H1 (cell line): ENCODE measurements around the gene IGFBP4. TPM values are rescaled to one million over a fixed set of nuclear protein-coding genes. Genes with fewer than 3 reads are reported as not detected.

Experiments
- ASH2L ChIP-seq: fragments of 200-600, 300-600 bp; sonication (generic); IDR thresholded peaks from one replicate; pipeline ENCODE4 v1.7.1; 2017; ENCODE audit warnings: low read length
- BCL11A ChIP-seq, 2 experiments: IDR thresholded peaks; one replicate each; pipeline ENCODE4 v1.6.1; 2011; ENCODE audit warnings: low read depth in 2 of 2, low read length in 2 of 2, mild to moderate bottlenecking in 2 of 2
- BRCA1 ChIP-seq: IDR thresholded peaks from 2 replicates; pipeline ENCODE4 v1.6.1; 2012; ENCODE audit warnings: low read depth, low read length, improper control_type of control experiment
- CHD2 ChIP-seq: IDR thresholded peaks from 2 replicates; pipeline ENCODE4 v1.6.1; 2012; ENCODE audit warnings: low read length, improper control_type of control experiment
- EGR1 ChIP-seq: IDR thresholded peaks from 2 replicates; pipeline ENCODE4 v1.6.1; 2011; ENCODE audit warnings: low read depth, low read length, borderline replicate concordance
- EP300 ChIP-seq, 2 experiments: IDR thresholded peaks; 1 replicate in 1 of 2; 2 replicates in 1 of 2; pipeline ENCODE4 v1.6.1; 2011 to 2012; ENCODE audit warnings: low read depth in 2 of 2, low read length in 2 of 2, mild to moderate bottlenecking in 2 of 2, borderline replicate concordance in 1 of 2, inconsistent platforms in 1 of 2, moderate library complexity in 1 of 2
- EZH2 ChIP-seq: fragments of 200-600 bp; sonication (generic); IDR thresholded peaks from 2 replicates; pipeline ENCODE4 v1.7.1; 2012; ENCODE audit warnings: low read depth, mild to moderate bottlenecking, moderate library complexity, low read length, inconsistent platforms; ENCODE audit not compliant: severe bottlenecking
- HDAC2 ChIP-seq, 2 experiments: fragments of 300-600 bp in 1 of 2; sonication (generic) in 1 of 2; IDR thresholded peaks; 2 replicates each; pipeline ENCODE4 v1.6.1; 2011 to 2012; ENCODE audit warnings: low read depth in 2 of 2, low read length in 2 of 2, mild to moderate bottlenecking in 2 of 2, moderate library complexity in 2 of 2, borderline replicate concordance in 1 of 2, inconsistent platforms in 1 of 2
- KDM1A ChIP-seq: fragments of 200-600, 300-600 bp; sonication (generic); IDR thresholded peaks from 2 replicates; pipeline ENCODE4 v1.7.1; 2016; ENCODE audit warnings: mild to moderate bottlenecking, low read length, borderline replicate concordance
- POLR2AphosphoS5 ChIP-seq: IDR thresholded peaks from 2 replicates; pipeline ENCODE4 v1.6.1; 2011; ENCODE audit warnings: low read depth, low read length
- RAD21 ChIP-seq, 2 experiments: IDR thresholded peaks in 1 of 2; conservative IDR thresholded peaks in 1 of 2; 2 replicates each; pipeline ENCODE4 v1.6.1; 2011; ENCODE audit warnings: low read depth in 2 of 2, low read length in 2 of 2, improper control_type of control experiment in 1 of 2, inconsistent platforms in 1 of 2, mild to moderate bottlenecking in 1 of 2, moderate library complexity in 1 of 2
- RBBP5 ChIP-seq: IDR thresholded peaks from 2 replicates; pipeline ENCODE4 v1.7.1; 2012; ENCODE audit warnings: low read depth, mild to moderate bottlenecking, inconsistent platforms, low read length, moderate library complexity, borderline replicate concordance
- SIN3A ChIP-seq, 2 experiments: IDR thresholded peaks in 1 of 2; conservative IDR thresholded peaks in 1 of 2; 2 replicates each; pipeline ENCODE4 v1.6.1; 2011 to 2012; ENCODE audit warnings: low read length in 2 of 2, improper control_type of control experiment in 1 of 2, low read depth in 1 of 2, mild to moderate bottlenecking in 1 of 2
- SP1 ChIP-seq: IDR thresholded peaks from 2 replicates; pipeline ENCODE4 v1.6.1; 2011; ENCODE audit warnings: low read depth, low read length
- TAF1 ChIP-seq: IDR thresholded peaks from 2 replicates; pipeline ENCODE4 v1.6.1; 2011; ENCODE audit warnings: mild to moderate bottlenecking, low read depth, low read length
- TEAD4 ChIP-seq: IDR thresholded peaks from 2 replicates; pipeline ENCODE4 v1.6.1; 2012; ENCODE audit warnings: low read depth, low read length, inconsistent platforms, mixed read lengths
- YY1 ChIP-seq: IDR thresholded peaks from 2 replicates; pipeline ENCODE4 v1.6.1; 2011; ENCODE audit warnings: low read depth, mild to moderate bottlenecking, low read length
- polyA plus RNA-seq, 7 experiments: library from polyadenylated mRNA; depleted of rRNA in 3 of 7; stranded (reverse) in 5 of 7; unstranded in 2 of 7; fragments of >200 nt in 5 of 7; fragments of 200-250 nt in 2 of 7; gene quantifications; 1 replicate in 5 of 7; 2 replicates in 1 of 7; 4 replicates in 1 of 7; pipeline versions ENCODE4 v1.2.1 to v1.2.3, GENCODE V29; 2011 to 2013; ENCODE audit warnings: missing spikeins in 2 of 7, mixed read lengths in 2 of 7
- total RNA-seq: library from RNA; stranded (reverse); fragmentation: NEBNext Ultra II Directional; extraction: Animal tissue kit (Norgen Biotek cat#: 25700); gene quantifications from 2 replicates; pipeline ENCODE4 v1.2.1, GENCODE V29; 2021
- TF ChIP-seq, protein P1 (sequence below): IDR thresholded peaks from 2 replicates; pipeline ENCODE4 v1.6.1; 2012; ENCODE audit warnings: low read length, inconsistent platforms

Gene IGFBP4
- total and polyA plus RNA-seq, 2 of the 8 experiments (the other 6 are each of a cell fraction or from before 2014, with no cell fraction given): 85.5 to 105 TPM

DNA sequence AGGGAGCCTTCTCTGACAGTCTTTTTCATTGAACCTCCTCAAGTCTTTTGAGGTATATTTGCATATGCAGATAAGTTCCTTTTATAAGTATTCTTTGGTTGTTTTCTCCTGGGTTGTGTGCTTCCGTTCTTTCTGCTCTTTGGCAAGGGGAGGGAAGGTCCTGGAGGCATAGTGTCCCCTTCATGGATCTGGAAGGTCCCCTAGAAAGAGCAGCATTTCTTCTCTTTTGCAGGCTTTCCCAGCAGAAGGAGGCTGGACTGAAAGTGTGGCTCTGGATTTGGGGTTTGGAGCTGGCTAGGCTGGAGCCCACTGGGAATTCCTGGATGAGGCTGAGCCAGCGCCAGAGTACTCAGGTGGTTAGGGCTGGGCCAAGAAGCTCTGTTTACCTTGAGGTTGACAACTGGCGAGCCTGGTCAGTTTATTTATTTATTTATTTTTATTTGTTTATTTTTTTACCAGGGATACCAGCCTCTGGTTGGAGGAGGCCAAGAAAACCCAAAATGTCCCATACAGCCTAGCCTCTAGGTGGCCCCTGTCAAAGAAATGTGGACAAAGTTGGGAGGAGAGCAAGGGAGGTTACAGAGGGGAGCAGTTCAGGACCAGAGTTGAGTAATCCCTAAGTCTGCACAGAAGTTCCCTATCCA, 20.1 kb upstream of the IGFBP4 start (continued):
- TF ChIP-seq RBBP5: no peak
- TF ChIP-seq YY1: no peak
- no peak; a peak in 1 of 3 replicates for TF ChIP-seq EP300 (IDR thresholded peaks at IDR 0.05; ENCODE audit: borderline replicate concordance in 1 of 2, low read depth in 2 of 2, low read length in 2 of 2)
- TF ChIP-seq CHD2: 0 out of 2 replicates have a peak, but pooled peaks have one; percentile 15
- no peak for TF ChIP-seq ASH2L
- TF ChIP-seq TEAD4: peak; percentile 64
- peak; percentile 99 for TF ChIP-seq SP1
- no peak for TF ChIP-seq POLR2AphosphoS5
- no peak for TF ChIP-seq HDAC2 (IDR thresholded peaks at IDR 0.05; ENCODE audit: borderline replicate concordance in 1 of 2, low read depth in 2 of 2, low read length in 2 of 2)
- no peak for TF ChIP-seq BCL11A (IDR thresholded peaks at IDR 0.05; ENCODE audit: low read depth in 2 of 2, low read length in 2 of 2)
- TF ChIP-seq SIN3A (conservative IDR thresholded peaks at IDR 0.05 in 1 of 2, IDR thresholded peaks at IDR 0.05 in 1 of 2; ENCODE audit: low read depth in 1 of 2, low read length in 2 of 2): 0 out of 4 replicates have a peak, but pooled peaks of 1 of the 2 experiments have one; percentile 48
- no peak for TF ChIP-seq KDM1A
- no peak for TF ChIP-seq BRCA1
- TF ChIP-seq EZH2: no peak
- TF ChIP-seq RAD21 (IDR thresholded peaks at IDR 0.05 in 1 of 2, conservative IDR thresholded peaks at IDR 0.05 in 1 of 2; ENCODE audit: low read depth in 2 of 2, low read length in 2 of 2): no peak
- no peak for TF ChIP-seq TAF1
- TF ChIP-seq, protein P1, sequence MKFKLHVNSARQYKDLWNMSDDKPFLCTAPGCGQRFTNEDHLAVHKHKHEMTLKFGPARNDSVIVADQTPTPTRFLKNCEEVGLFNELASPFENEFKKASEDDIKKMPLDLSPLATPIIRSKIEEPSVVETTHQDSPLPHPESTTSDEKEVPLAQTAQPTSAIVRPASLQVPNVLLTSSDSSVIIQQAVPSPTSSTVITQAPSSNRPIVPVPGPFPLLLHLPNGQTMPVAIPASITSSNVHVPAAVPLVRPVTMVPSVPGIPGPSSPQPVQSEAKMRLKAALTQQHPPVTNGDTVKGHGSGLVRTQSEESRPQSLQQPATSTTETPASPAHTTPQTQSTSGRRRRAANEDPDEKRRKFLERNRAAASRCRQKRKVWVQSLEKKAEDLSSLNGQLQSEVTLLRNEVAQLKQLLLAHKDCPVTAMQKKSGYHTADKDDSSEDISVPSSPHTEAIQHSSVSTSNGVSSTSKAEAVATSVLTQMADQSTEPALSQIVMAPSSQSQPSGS: no peak
- 0 out of 2 replicates have a peak, but pooled peaks have one; percentile 59 for TF ChIP-seq EGR1
- TF ChIP-seq, all 59 proteins: peak for 9
